GM18507 (cell line): ENCODE results near the gene WDR72.
"Not testable (repeated sequence)": the region's sequence is repeated elsewhere in the genome, so short reads cannot be mapped to it uniquely, and the experiment has no call there.

Experiments
- DNase-seq: peaks from one replicate; pipeline ENCODE4 v3.0.0; 2011; ENCODE audit warnings: low read depth; ENCODE audit not compliant: insufficient read length; ENCODE audit errors: extremely low spot score
- FAIRE-seq: peaks from 2 replicates; lab custom pipeline; 2011; peaks lifted over from hg19 to GRCh38; lab: Jason Lieb, UNC

Gene WDR72

GRCh38 chr15:53713218-53713617 is 46.2 kb downstream of the WDR72 start:
- DNase-seq (no peak), FAIRE-seq (no peak)

GRCh38 chr15:53710906-53711305 is 48.6 kb downstream of the WDR72 start:
- no peak for FAIRE-seq
- no peak for DNase-seq

GRCh38 chr15:53709821-53710220 is 49.6 kb downstream of the WDR72 start:
- FAIRE-seq: no peak
- DNase-seq: no peak

- DNase-seq (no peak), FAIRE-seq (no peak)
Measured at GRCh38 chr15:53695365-53695764, 64.1 kb downstream of the WDR72 start.

- no peak for DNase-seq
Measured at GRCh38 chr15:53694476-53694874, 65.0 kb downstream of the WDR72 start.

GRCh38 chr15:53693729-53694475 is 65.6 kb downstream of the WDR72 start:
- FAIRE-seq: no peak
- no peak for DNase-seq

More at GRCh38 chr15:53694476-53694874, 65.0 kb downstream of the WDR72 start:
- no peak for FAIRE-seq

GRCh38 chr15:53684162-53684561 is 75.3 kb downstream of the WDR72 start:
- not testable (repeated sequence) for FAIRE-seq, DNase-seq

- no peak for DNase-seq
- no peak for FAIRE-seq
Measured at GRCh38 chr15:53681056-53681455, 78.4 kb downstream of the WDR72 start.

- DNase-seq: no peak
- no peak for FAIRE-seq
Measured at GRCh38 chr15:53675832-53676231, 83.6 kb downstream of the WDR72 start.

- no peak for DNase-seq
- no peak for FAIRE-seq
Measured at GRCh38 chr15:53671545-53671944, 87.9 kb downstream of the WDR72 start.

- FAIRE-seq (no peak), DNase-seq (no peak)
Measured at GRCh38 chr15:53670701-53671100, 88.8 kb downstream of the WDR72 start.

GRCh38 chr15:53665930-53666329 is 93.5 kb downstream of the WDR72 start:
- no peak for DNase-seq
- FAIRE-seq: no peak

- no peak for DNase-seq
- no peak for FAIRE-seq
Measured at GRCh38 chr15:53658827-53659555, 100.5 kb downstream of the WDR72 start.

- DNase-seq: no peak
- FAIRE-seq: no peak
Measured at GRCh38 chr15:53658255-53658654, 101.2 kb downstream of the WDR72 start.

- no peak for FAIRE-seq
- no peak for DNase-seq
Measured at GRCh38 chr15:53648934-53649333, 110.5 kb downstream of the WDR72 start.

- FAIRE-seq (no peak), DNase-seq (no peak)
Measured at GRCh38 chr15:53644660-53645059, 114.8 kb downstream of the WDR72 start.

- FAIRE-seq (no peak), DNase-seq (no peak)
Measured at GRCh38 chr15:53634517-53635106, 124.9 kb downstream of the WDR72 start.

- no peak for DNase-seq
- no peak for FAIRE-seq
Measured at GRCh38 chr15:53627279-53627678, 132.2 kb downstream of the WDR72 start.

GRCh38 chr15:53625962-53626845 is 133.3 kb downstream of the WDR72 start:
- no peak for DNase-seq
- FAIRE-seq: no peak

GRCh38 chr15:53625260-53625659 is 134.2 kb downstream of the WDR72 start:
- DNase-seq (no peak), FAIRE-seq (no peak)
